HepG2 (cell line): ENCODE measurements around the gene GGA2. TPM values are rescaled to one million over a fixed set of nuclear protein-coding genes. Genes with fewer than 3 reads are reported as not detected.

ENCODE experiments used
- ATF7 ChIP-seq, 2 experiments: fragments of 450-650 bp in 1 of 2; sonication (generic) in 1 of 2; formaldehyde crosslinking in 1 of 2; IDR thresholded peaks; 2 replicates each; pipeline versions ENCODE4 v1.4.0 to v1.6.1; 2016 to 2020; ENCODE audit warnings: antibody characterized with exemption in 1 of 2, mild to moderate bottlenecking in 1 of 2, missing genetic modification reagents in 1 of 2
- ERF ChIP-seq: IDR thresholded peaks from 2 replicates; pipeline ENCODE4 v1.6.1; 2018; ENCODE audit warnings: missing biosample characterization, missing genetic modification reagents
- FOXP1 ChIP-seq, 2 experiments: fragments of 450-650 bp in 1 of 2; IDR thresholded peaks; 2 replicates each; pipeline ENCODE4 v1.6.1; 2017 to 2018; ENCODE audit warnings: antibody characterized with exemption in 1 of 2
- GTF3A ChIP-seq: sonication (generic); formaldehyde crosslinking; conservative IDR thresholded peaks from 2 replicates; pipeline ENCODE4 v1.4.0; 2020; ENCODE audit warnings: mild to moderate bottlenecking, missing genetic modification reagents
- IKZF1 ChIP-seq: fragments of 450-650 bp; IDR thresholded peaks from 2 replicates; pipeline ENCODE4 v1.7.1; 2016
- RARA ChIP-seq: IDR thresholded peaks from 2 replicates; pipeline ENCODE4 v1.6.1; 2016; ENCODE audit warnings: missing genetic modification reagents, missing compliant biosample characterization
- RERE ChIP-seq: IDR thresholded peaks from 2 replicates; pipeline ENCODE4 v1.6.1; 2016; ENCODE audit warnings: low read depth, missing genetic modification reagents, missing compliant biosample characterization
- RXRB ChIP-seq: IDR thresholded peaks from 2 replicates; pipeline ENCODE4 v1.6.1; 2016; ENCODE audit warnings: borderline replicate concordance, missing genetic modification reagents, missing compliant biosample characterization
- YEATS4 ChIP-seq: sonication (generic); formaldehyde crosslinking; IDR thresholded peaks from 2 replicates; pipeline ENCODE4 v1.4.0; 2020; ENCODE audit warnings: missing genetic modification reagents, borderline replicate concordance
- YY1 ChIP-seq: IDR thresholded peaks from 2 replicates; pipeline ENCODE4 v1.6.1; 2011; ENCODE audit warnings: low read length, low read depth, moderate library complexity, mild to moderate bottlenecking; ENCODE audit not compliant: insufficient read depth, insufficient replicate concordance
- ZFAT ChIP-seq: sonication (generic); formaldehyde crosslinking; conservative IDR thresholded peaks from 2 replicates; pipeline ENCODE4 v1.8.1; 2023; ENCODE audit warnings: missing genetic modification reagents, inconsistent platforms
- ZNF343 ChIP-seq: sonication (generic); formaldehyde crosslinking; IDR thresholded peaks from 2 replicates; pipeline ENCODE4 v1.4.0; 2020; ENCODE audit warnings: mild to moderate bottlenecking, missing genetic modification reagents
- ZSCAN22 ChIP-seq: sonication (generic); formaldehyde crosslinking; IDR thresholded peaks from 2 replicates; pipeline ENCODE4 v1.4.0; 2020; ENCODE audit warnings: mild to moderate bottlenecking, missing genetic modification reagents
- polyA plus RNA-seq, 8 experiments: library from polyadenylated mRNA; depleted of rRNA in 3 of 8; stranded (reverse) in 7 of 8; unstranded in 1 of 8; fragments of >200 nt; fragmentation: Illumina TruSeq in 4 of 8; extraction: Trizol in 4 of 8; gene quantifications; 2 replicates each; pipeline versions ENCODE4 v1.2.1 to v1.2.3, GENCODE V29; 2011 to 2016; ENCODE audit warnings: low read depth in 4 of 8, missing spikeins in 1 of 8, mixed read lengths in 1 of 8; ENCODE audit not compliant: insufficient read depth in 1 of 8
- total RNA-seq, 5 experiments: library from RNA; depleted of rRNA; stranded (reverse); fragments of >200 nt; fragmentation: Illumina TruSeq; extraction: Trizol; gene quantifications; 2 replicates each; pipeline ENCODE4 v1.2.3, GENCODE V29; 2016; ENCODE audit warnings: low read depth in 1 of 5
- TF ChIP-seq, protein P1 (sequence below): sonication (generic); formaldehyde crosslinking; IDR thresholded peaks from 2 replicates; pipeline ENCODE4 v1.8.1; 2023; ENCODE audit warnings: missing genetic modification reagents, inconsistent platforms, borderline replicate concordance
- TF ChIP-seq, protein P2 (sequence below): sonication (generic); formaldehyde crosslinking; IDR thresholded peaks from 2 replicates; pipeline ENCODE4 v1.4.0; 2020; ENCODE audit warnings: missing genetic modification reagents, borderline replicate concordance

Gene GGA2
- total and polyA plus RNA-seq, 2 of the 13 experiments (the other 11 are each of a cell fraction or from before 2014, with no cell fraction given) = 51.5 to 69.8 TPM

- TF ChIP-seq RERE (no peak), FOXP1 (IDR thresholded peaks at IDR 0.05) (no peak), FOXP1 (CRISPR knock-in tag; IDR thresholded peaks at IDR 0.05) (peak; percentile 6; the same call in 1 of the 2 replicates), YEATS4 (no peak), ZFAT (CRISPR knock-in tag) (no peak), IKZF1 (no peak), RXRB (CRISPR knock-in tag) (peak; percentile 54; the same call in 1 of the 2 replicates), ZSCAN22 (CRISPR knock-in tag) (no peak), ERF (CRISPR knock-in tag) (no peak), ZNF343 (CRISPR knock-in tag) (no peak), YY1 (no peak), RARA (peak; percentile 87), GTF3A (CRISPR knock-in tag) (no peak), ATF7 (IDR thresholded peaks at IDR 0.05) (no peak), ATF7 (CRISPR knock-in tag; IDR thresholded peaks at IDR 0.05) (no peak)
- TF ChIP-seq, protein P1, sequence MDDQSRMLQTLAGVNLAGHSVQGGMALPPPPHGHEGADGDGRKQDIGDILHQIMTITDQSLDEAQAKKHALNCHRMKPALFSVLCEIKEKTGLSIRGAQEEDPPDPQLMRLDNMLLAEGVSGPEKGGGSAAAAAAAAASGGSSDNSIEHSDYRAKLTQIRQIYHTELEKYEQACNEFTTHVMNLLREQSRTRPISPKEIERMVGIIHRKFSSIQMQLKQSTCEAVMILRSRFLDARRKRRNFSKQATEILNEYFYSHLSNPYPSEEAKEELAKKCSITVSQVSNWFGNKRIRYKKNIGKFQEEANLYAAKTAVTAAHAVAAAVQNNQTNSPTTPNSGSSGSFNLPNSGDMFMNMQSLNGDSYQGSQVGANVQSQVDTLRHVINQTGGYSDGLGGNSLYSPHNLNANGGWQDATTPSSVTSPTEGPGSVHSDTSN (CRISPR knock-in tag) = no peak
- TF ChIP-seq, protein P2, sequence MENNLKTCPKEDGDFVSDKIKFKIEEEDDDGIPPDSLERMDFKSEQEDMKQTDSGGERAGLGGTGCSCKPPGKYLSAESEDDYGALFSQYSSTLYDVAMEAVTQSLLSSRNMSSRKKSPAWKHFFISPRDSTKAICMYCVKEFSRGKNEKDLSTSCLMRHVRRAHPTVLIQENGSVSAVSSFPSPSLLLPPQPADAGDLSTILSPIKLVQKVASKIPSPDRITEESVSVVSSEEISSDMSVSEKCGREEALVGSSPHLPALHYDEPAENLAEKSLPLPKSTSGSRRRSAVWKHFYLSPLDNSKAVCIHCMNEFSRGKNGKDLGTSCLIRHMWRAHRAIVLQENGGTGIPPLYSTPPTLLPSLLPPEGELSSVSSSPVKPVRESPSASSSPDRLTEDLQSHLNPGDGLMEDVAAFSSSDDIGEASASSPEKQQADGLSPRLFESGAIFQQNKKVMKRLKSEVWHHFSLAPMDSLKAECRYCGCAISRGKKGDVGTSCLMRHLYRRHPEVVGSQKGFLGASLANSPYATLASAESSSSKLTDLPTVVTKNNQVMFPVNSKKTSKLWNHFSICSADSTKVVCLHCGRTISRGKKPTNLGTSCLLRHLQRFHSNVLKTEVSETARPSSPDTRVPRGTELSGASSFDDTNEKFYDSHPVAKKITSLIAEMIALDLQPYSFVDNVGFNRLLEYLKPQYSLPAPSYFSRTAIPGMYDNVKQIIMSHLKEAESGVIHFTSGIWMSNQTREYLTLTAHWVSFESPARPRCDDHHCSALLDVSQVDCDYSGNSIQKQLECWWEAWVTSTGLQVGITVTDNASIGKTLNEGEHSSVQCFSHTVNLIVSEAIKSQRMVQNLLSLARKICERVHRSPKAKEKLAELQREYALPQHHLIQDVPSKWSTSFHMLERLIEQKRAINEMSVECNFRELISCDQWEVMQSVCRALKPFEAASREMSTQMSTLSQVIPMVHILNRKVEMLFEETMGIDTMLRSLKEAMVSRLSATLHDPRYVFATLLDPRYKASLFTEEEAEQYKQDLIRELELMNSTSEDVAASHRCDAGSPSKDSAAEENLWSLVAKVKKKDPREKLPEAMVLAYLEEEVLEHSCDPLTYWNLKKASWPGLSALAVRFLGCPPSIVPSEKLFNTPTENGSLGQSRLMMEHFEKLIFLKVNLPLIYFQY (CRISPR knock-in tag) = no peak
Measured at GRCh38 chr16:23512168-23512695, 1.9 kb upstream of the GGA2 start (continued).
